ENCODE results near the gene RELL2. TPM values are rescaled to one million over a fixed set of nuclear protein-coding genes. Genes with fewer than 3 reads are reported as not detected.

The RELL2 gene
- total and polyA plus RNA-seq, 2 experiments from 2014 or later = 16.9 to 17.3 TPM

DNA sequence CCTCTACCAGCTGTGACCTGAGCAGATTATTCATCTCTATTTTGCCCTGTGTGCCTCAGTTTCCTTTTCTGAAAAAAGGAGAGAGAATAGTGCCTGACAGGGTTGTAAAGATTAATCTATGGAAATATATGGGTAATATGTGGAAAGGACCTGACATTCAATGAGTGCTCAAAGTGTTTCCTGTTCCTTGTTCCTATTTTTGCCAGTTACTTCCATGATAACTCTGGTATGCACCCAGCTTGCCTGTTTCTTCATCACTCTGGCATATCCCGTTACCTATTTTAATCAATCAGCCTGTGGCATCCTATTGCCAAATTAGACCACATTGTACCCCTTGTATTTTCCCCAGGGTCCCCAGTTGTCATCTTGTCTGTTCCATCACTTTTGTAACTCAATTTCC lies 48.8 kb downstream of the RELL2 start:
- H2AFZ ChIP-seq = no peak overlapping the region
- H3K27ac ChIP-seq = no peak overlapping the region
- H3K4me2 ChIP-seq = no peak overlapping the region
- H3K36me3 ChIP-seq (replicated peaks; ENCODE audit: insufficient read depth, low read depth) = no peaks in the 10 kb centered on the region
- H3K4me3 ChIP-seq = no peak overlapping the region
- DNase-seq (ENCODE audit: low spot score) = no peak
- H4K20me1 ChIP-seq (ENCODE audit: insufficient read depth, poor library complexity, severe bottlenecking) = no peaks in the 10 kb centered on the region
- 100% methylated on average over 1 of the region's 1 CpG for WGBS (ENCODE audit: low lambda C conversion rate, missing lambda C conversion rate)
- no peak for TF ChIP-seq CTCF (IDR thresholded peaks at IDR 0.05; ENCODE audit: poor library complexity)
- TF ChIP-seq EZH2phosphoT487 (IDR thresholded peaks at IDR 0.05; ENCODE audit: low read depth, severe bottlenecking, unreplicated experiment) = no peak
- TF ChIP-seq EZH2 (IDR thresholded peaks at IDR 0.05; ENCODE audit: borderline replicate concordance) = no peak
- H3K4me1 ChIP-seq (ENCODE audit: insufficient read depth) = peaks cover 17% of the 10 kb centered on the region
- peaks cover 18% of the 10 kb centered on the region for H3K27me3 ChIP-seq
- no peaks in the 10 kb centered on the region for H3K79me2 ChIP-seq
- H3K9me3 ChIP-seq (ENCODE audit: low read depth) = no peaks in the 10 kb centered on the region
- H3K9me2 ChIP-seq (replicated peaks; ENCODE audit: insufficient read depth) = no peaks in the 10 kb centered on the region

- Histone ChIP-seq H3K4me1 (ENCODE audit: insufficient read depth) (peaks cover 6% of the 10 kb centered on the region), H3K79me2 (no peaks in the 10 kb centered on the region), H3K27ac (no peak overlapping the region), H3K4me2 (no peak overlapping the region), H4K20me1 (ENCODE audit: insufficient read depth, poor library complexity, severe bottlenecking) (no peaks in the 10 kb centered on the region), H3K9me2 (replicated peaks; ENCODE audit: insufficient read depth) (no peaks in the 10 kb centered on the region), H2AFZ (no peak overlapping the region), H3K36me3 (replicated peaks; ENCODE audit: insufficient read depth, low read depth) (no peaks in the 10 kb centered on the region), H3K9me3 (ENCODE audit: low read depth) (no peaks in the 10 kb centered on the region), H3K4me3 (no peak overlapping the region), H3K27me3 (peaks cover 27% of the 10 kb centered on the region)
- WGBS (ENCODE audit: low lambda C conversion rate, missing lambda C conversion rate) = 67% methylated on average over 3 of the region's 3 CpGs
- DNase-seq (ENCODE audit: low spot score) = no peak
- TF ChIP-seq EZH2 (IDR thresholded peaks at IDR 0.05; ENCODE audit: borderline replicate concordance) = no peak
- TF ChIP-seq CTCF (IDR thresholded peaks at IDR 0.05; ENCODE audit: poor library complexity) = no peak
- TF ChIP-seq EZH2phosphoT487 (IDR thresholded peaks at IDR 0.05; ENCODE audit: low read depth, severe bottlenecking, unreplicated experiment) = no peak
Measured at GRCh38 chr5:141686648-141687416, 50.0 kb downstream of the RELL2 start.

Small RNAs within 50 kb of the gene (small RNA-seq; reads per million reads assigned to genes)
- not detected for gene RPS27AP10

Other genes with a start within 250 kb of the RELL2 start
- 20.0 and 20.9 TPM in 2 replicates for gene PCDHGB4, start 249.3 kb upstream of the RELL2 start, total RNA-seq
- gene PCDHGB4, start 249.3 kb upstream of the RELL2 start, polyA plus RNA-seq = 14.2 and 17.9 TPM in 2 replicates
- 1.00 and 1.5 TPM in 2 replicates for gene PCDHGA8, start 244.4 kb upstream of the RELL2 start, total RNA-seq
- 0.28 and 0.53 TPM in 2 replicates for gene PCDHGA8, start 244.4 kb upstream of the RELL2 start, polyA plus RNA-seq
- 0.17 and 2.0 TPM in 2 replicates for gene PCDHGB5, start 239.1 kb upstream of the RELL2 start, total RNA-seq
- gene PCDHGB5, start 239.1 kb upstream of the RELL2 start, polyA plus RNA-seq = 0.09 and 0.30 TPM in 2 replicates
- 1.1 and 1.2 TPM in 2 replicates for gene PCDHGA9, start 234.2 kb upstream of the RELL2 start, total RNA-seq
- not detected in 2 replicates for gene PCDHGA9, start 234.2 kb upstream of the RELL2 start, polyA plus RNA-seq
- 11.6 and 13.6 TPM in 2 replicates for gene PCDHGB6, start 229.0 kb upstream of the RELL2 start, total RNA-seq
- 13.1 and 15.7 TPM in 2 replicates for gene PCDHGB6, start 229.0 kb upstream of the RELL2 start, polyA plus RNA-seq
- gene PCDHGA10, start 224.0 kb upstream of the RELL2 start, total RNA-seq = 4.5 and 6.7 TPM in 2 replicates
- gene PCDHGA10, start 224.0 kb upstream of the RELL2 start, polyA plus RNA-seq = 3.0 and 3.9 TPM in 2 replicates
- 6.9 and 8.8 TPM in 2 replicates for gene PCDHGB7, start 219.3 kb upstream of the RELL2 start, total RNA-seq
- 6.7 and 8.4 TPM in 2 replicates for gene PCDHGB7, start 219.3 kb upstream of the RELL2 start, polyA plus RNA-seq
- 1.8 and 2.7 TPM in 2 replicates for gene PCDHGA11, start 215.9 kb upstream of the RELL2 start, total RNA-seq
- 1.8 TPM in 2 replicates for gene PCDHGA11, start 215.9 kb upstream of the RELL2 start, polyA plus RNA-seq
- gene PCDHGA12, start 206.5 kb upstream of the RELL2 start, total RNA-seq = 0.70 and 0.96 TPM in 2 replicates
- 0.66 and 1.1 TPM in 2 replicates for gene PCDHGA12, start 206.5 kb upstream of the RELL2 start, polyA plus RNA-seq
- gene PCDHGC3, start 161.0 kb upstream of the RELL2 start, total RNA-seq = 16.9 and 18.9 TPM in 2 replicates
- gene PCDHGC3, start 161.0 kb upstream of the RELL2 start, polyA plus RNA-seq = 35.8 and 40.8 TPM in 2 replicates
- 0.44 and 1.5 TPM in 2 replicates for gene PCDHGC4, start 152.0 kb upstream of the RELL2 start, total RNA-seq
- 0.15 and 0.35 TPM in 2 replicates for gene PCDHGC4, start 152.0 kb upstream of the RELL2 start, polyA plus RNA-seq
- gene PCDHGC5, start 147.9 kb upstream of the RELL2 start, total RNA-seq = 0.92 and 1.1 TPM in 2 replicates
- 0.16 TPM in 1 of 2 replicates, not detected in the other for gene PCDHGC5, start 147.9 kb upstream of the RELL2 start, polyA plus RNA-seq
- gene DIAPH1, start 18.0 kb upstream of the RELL2 start, total RNA-seq = 37.7 and 62.4 TPM in 2 replicates
- gene DIAPH1, start 18.0 kb upstream of the RELL2 start, polyA plus RNA-seq = 56.6 and 59.0 TPM in 2 replicates
- 50.1 and 53.5 TPM in 2 replicates for gene HDAC3, start 148 bp upstream of the RELL2 start, total RNA-seq
- 74.0 and 81.9 TPM in 2 replicates for gene HDAC3, start 148 bp upstream of the RELL2 start, polyA plus RNA-seq
- 14.1 and 18.0 TPM in 2 replicates for gene FCHSD1, start 14.4 kb downstream of the RELL2 start, total RNA-seq
- 25.9 and 27.4 TPM in 2 replicates for gene FCHSD1, start 14.4 kb downstream of the RELL2 start, polyA plus RNA-seq
- gene ARAP3, start 45.2 kb downstream of the RELL2 start, total RNA-seq = 4.9 and 5.1 TPM in 2 replicates
- gene ARAP3, start 45.2 kb downstream of the RELL2 start, polyA plus RNA-seq = 8.4 and 8.6 TPM in 2 replicates
- gene PCDH1, start 241.4 kb downstream of the RELL2 start, total RNA-seq = 10.5 and 10.8 TPM in 2 replicates
- gene PCDH1, start 241.4 kb downstream of the RELL2 start, polyA plus RNA-seq = 6.2 and 8.6 TPM in 2 replicates

Data from hepatocyte (in vitro differentiated cells).